Endothelial cell of umbilical vein (primary cell): Measurements from ENCODE around the gene UBA52. TPM values are rescaled to one million over a fixed set of nuclear protein-coding genes. Genes with fewer than 3 reads are reported as not detected.

ENCODE experiments used
- BruUV-seq: library from RNA; stranded (reverse); fragments of 400-500 nt; replicated peaks from 2 replicates; lab custom pipeline; 2021; lab: Mats Ljungman, UMichigan
- CTCF ChIA-PET: fragments of 300-600, 350-600 bp; sonication (Branson Sonifier 250); formaldehyde crosslinking; loops from one replicate; lab custom pipeline; 2021; ENCODE audit warnings: antibody characterized with exemption, inconsistent platforms; lab: Charles Lee
- POLR2A ChIA-PET: fragments of 300-600, 350-600 bp; sonication (Branson Sonifier 250); formaldehyde crosslinking; loops from one replicate; lab custom pipeline; 2021; ENCODE audit warnings: antibody characterized with exemption, inconsistent platforms; lab: Charles Lee
- DNase-seq: peaks from one replicate; pipeline ENCODE4 v3.0.0-alpha.2; 2011; ENCODE audit warnings: low read depth, low spot score
- FAIRE-seq: peaks from 2 replicates; lab custom pipeline; 2011; peaks lifted over from hg19 to GRCh38; lab: Jason Lieb, UNC
- H2AFZ ChIP-seq: 2 replicates; pipeline ENCODE4 v1.6.0; 2012; ENCODE audit warnings: low read depth, low read length, control low read depth, inconsistent platforms
- H3K27ac ChIP-seq: 2 replicates; pipeline ENCODE4 v1.5.1; 2011; ENCODE audit warnings: low read depth, mild to moderate bottlenecking, control low read depth, low read length, moderate library complexity; ENCODE audit not compliant: insufficient read depth
- H3K27me3 ChIP-seq, 2 experiments: 2 replicates each; pipeline versions ENCODE4 v1.6.0 to v1.6.1; 2011; ENCODE audit warnings: low read length in 2 of 2, mixed read lengths in 1 of 2; ENCODE audit not compliant: control insufficient read depth in 2 of 2, insufficient read depth in 2 of 2
- H3K36me3 ChIP-seq, 2 experiments: 2 replicates in 1 of 2; 3 replicates in 1 of 2; pipeline ENCODE4 v1.5.1; 2011; ENCODE audit warnings: low read length in 2 of 2, mild to moderate bottlenecking in 1 of 2, moderate library complexity in 1 of 2; ENCODE audit not compliant: control insufficient read depth in 2 of 2, insufficient read depth in 2 of 2; ENCODE audit errors: extremely low read depth in 1 of 2
- H3K4me1 ChIP-seq: 3 replicates; pipeline ENCODE4 v1.5.1; 2011; ENCODE audit warnings: mild to moderate bottlenecking, low read length; ENCODE audit not compliant: control insufficient read depth, insufficient read depth; ENCODE audit errors: extremely low read depth
- H3K4me2 ChIP-seq: 2 replicates; pipeline ENCODE4 v1.6.1; 2011; ENCODE audit warnings: low read length, control low read depth, mixed read lengths; ENCODE audit not compliant: insufficient read depth
- H3K4me3 ChIP-seq, 3 experiments: fragments of 200-600 bp in 1 of 3; sonication (generic), shearing (Covaris generic) in 1 of 3; replicated peaks in 1 of 3; 2 replicates each; pipeline ENCODE4 v1.5.1; 2011 to 2016; ENCODE audit warnings: control low read depth in 3 of 3, low read length in 3 of 3, mild to moderate bottlenecking in 2 of 3, inconsistent platforms in 1 of 3, low read depth in 1 of 3, moderate library complexity in 1 of 3; ENCODE audit not compliant: insufficient read depth in 1 of 3
- H3K79me2 ChIP-seq: 2 replicates; pipeline ENCODE4 v1.6.0; 2012; ENCODE audit warnings: low read length, inconsistent platforms; ENCODE audit not compliant: control insufficient read depth, insufficient read depth
- H3K9ac ChIP-seq: replicated peaks from 2 replicates; pipeline ENCODE3; 2011; ENCODE audit warnings: low read length, control low read depth; ENCODE audit not compliant: insufficient read depth; ENCODE audit errors: extremely low read depth
- H3K9me1 ChIP-seq: replicated peaks from 3 replicates; pipeline ENCODE4 v1.6.0; 2011; ENCODE audit warnings: mild to moderate bottlenecking, low read length; ENCODE audit not compliant: control insufficient read depth, insufficient read depth; ENCODE audit errors: extremely low read depth
- H3K9me3 ChIP-seq: replicated peaks from 2 replicates; pipeline ENCODE4 v1.5.1; 2012; ENCODE audit warnings: low read length, inconsistent platforms; ENCODE audit not compliant: control insufficient read depth, insufficient read depth
- H4K20me1 ChIP-seq: replicated peaks from 2 replicates; pipeline ENCODE3; 2011; ENCODE audit warnings: mild to moderate bottlenecking, low read length; ENCODE audit not compliant: control insufficient read depth, insufficient read depth; ENCODE audit errors: extremely low read depth
- CTCF ChIP-seq, 2 donors: IDR thresholded peaks; 1 replicate in 1 of 2; 2 replicates in 1 of 2; pipeline ENCODE4 v1.5.1; 2011; ENCODE audit warnings: low read length in 2 of 2, mild to moderate bottlenecking in 2 of 2, moderate library complexity in 2 of 2, control low read depth in 1 of 2, inconsistent platforms in 1 of 2, low read depth in 1 of 2; ENCODE audit not compliant: insufficient read depth in 1 of 2; ENCODE audit errors: extremely low read depth in 1 of 2
- EZH2 ChIP-seq: IDR thresholded peaks from 2 replicates; pipeline ENCODE4 v1.6.1; 2012; ENCODE audit warnings: borderline replicate concordance, low read depth, mild to moderate bottlenecking, moderate library complexity, low read length, inconsistent platforms; ENCODE audit not compliant: severe bottlenecking
- FOS ChIP-seq: IDR thresholded peaks from 2 replicates; pipeline ENCODE4 v1.6.1; 2011; ENCODE audit warnings: mild to moderate bottlenecking, low read length, moderate library complexity, borderline replicate concordance; ENCODE audit not compliant: insufficient read depth
- GATA2 ChIP-seq: IDR thresholded peaks from 2 replicates; pipeline ENCODE4 v1.7.0; 2011; ENCODE audit warnings: low read depth, mild to moderate bottlenecking, moderate library complexity, mixed read lengths, low read length; ENCODE audit not compliant: insufficient read length, insufficient read depth
- JUN ChIP-seq: IDR thresholded peaks from 2 replicates; pipeline ENCODE4 v1.6.1; 2011; ENCODE audit warnings: borderline replicate concordance, low read depth; ENCODE audit not compliant: insufficient read length, insufficient read depth
- MAX ChIP-seq: IDR thresholded peaks from 2 replicates; pipeline ENCODE4 v1.6.1; 2011; ENCODE audit not compliant: insufficient read depth, insufficient read length
- MYC ChIP-seq: IDR thresholded peaks from one replicate; pipeline ENCODE4 v1.6.1; 2011; ENCODE audit warnings: mild to moderate bottlenecking, low read depth, low read length
- POLR2A ChIP-seq: IDR thresholded peaks from 2 replicates; pipeline ENCODE4 v1.6.1; 2012; ENCODE audit warnings: low read depth, mild to moderate bottlenecking, control low read depth, low read length
- POLR2AphosphoS5 ChIP-seq: IDR thresholded peaks from 2 replicates; pipeline ENCODE4 v1.6.1; 2012; ENCODE audit warnings: low read depth, mild to moderate bottlenecking, control low read depth, low read length, moderate library complexity; ENCODE audit not compliant: insufficient read depth
- dilution Hi-C: fragments of 300-500 bp; cut with MboI; formaldehyde crosslinking; loops from one replicate; pipeline ENCODE4 v1.15.0; 2019; ENCODE audit warnings: low sequenced_read_pairs; ENCODE audit not compliant: extremely low pct_ligation_motif_present
- intact Hi-C: fragments of 100-400 bp; cut with micrococcal nuclease; formaldehyde crosslinking; loops from one replicate; pipeline ENCODE4 v1.10.0; 2022
- polyA plus RNA-seq, 4 experiments: library from polyadenylated mRNA; depleted of rRNA in 3 of 4; stranded (reverse) in 3 of 4; unstranded in 1 of 4; fragments of >200 nt; gene quantifications; 2 replicates each; pipeline versions ENCODE4 v1.2.1 to v1.2.3, GENCODE V29; 2011 to 2012; ENCODE audit warnings: missing spikeins in 1 of 4
- total RNA-seq: library from RNA; stranded (reverse); gene quantifications from 2 replicates; pipeline ENCODE4 v1.2.3, GENCODE V29; 2021

UBA52 gene
- total and polyA plus RNA-seq, 2 donors (not counting 3 experiments of a cell fraction or from before 2014, with no cell fraction given), result 1,221 to 3,506 TPM

- no peaks in the 10 kb centered on the region for H3K27me3 ChIP-seq
- peak; percentile 82 for FAIRE-seq
- intact Hi-C loops, result loop anchor here (1.0 kb wide), 2 partner anchors 17 to 62 kb away; partner anchors contain the start of gene UBA52
- H3K4me1 ChIP-seq, result peaks cover 15% of the 10 kb centered on the region
- no peaks in the 10 kb centered on the region for H3K9me1 ChIP-seq
- H3K4me3 ChIP-seq, result peak overlapping the region in 2 of 3 experiments; percentile 65 to 78
- POLR2A ChIA-PET, result no interaction called here
- H3K36me3 ChIP-seq, result peaks cover 0 to 2% of the 10 kb centered on the region in 2 experiments
- dilution Hi-C loops, result no loop called here
- peak overlapping the region; percentile 68 for H3K4me2 ChIP-seq
- CTCF ChIA-PET, result interaction anchor here (0.8 to 3.4 kb wide), 15 partner anchors 9 to 352 kb away, joined by 3 to 24 read pairs (median 10); partner anchors contain the start of genes COPE, DDX49 and UBA52
- peak overlapping the region; percentile 6 for H3K27ac ChIP-seq
- BruUV-seq, result no TSS peak
- no peaks in the 10 kb centered on the region for H3K79me2 ChIP-seq
- TF ChIP-seq GATA2 (no peak), CTCF (IDR thresholded peaks at IDR 0.05; ENCODE audit: extremely low read depth in 1 of 2, insufficient read depth in 1 of 2, low read depth in 1 of 2, low read length in 2 of 2) (no peak), MAX (no peak), POLR2A (no peak), JUN (no peak), MYC (no peak), EZH2 (no peak), FOS (no peak), POLR2AphosphoS5 (no peak)
- no peaks in the 10 kb centered on the region for H3K9me3 ChIP-seq
- H2AFZ ChIP-seq, result peak overlapping the region; percentile 92
- no peak for DNase-seq
- H3K9ac ChIP-seq, result no peak overlapping the region
- H4K20me1 ChIP-seq, result no peaks in the 10 kb centered on the region
Measured at GRCh38 chr19:18587962-18588610, 16.4 kb downstream of the UBA52 start.
